ENCODE measurements around the gene RASL11A. TPM values are rescaled to one million over a fixed set of nuclear protein-coding genes. Genes with fewer than 3 reads are reported as not detected.

The RASL11A gene
- total and polyA plus RNA-seq, 2 of the 8 experiments (the other 6 are each of a cell fraction or from before 2014, with no cell fraction given) = 2.9 to 6.8 TPM

GRCh38 chr13:27276188-27276587 is 5.6 kb downstream of the RASL11A start:
- Histone ChIP-seq H4K91ac (replicated peaks; ENCODE audit: insufficient read length, low read length) (no peak overlapping the region), H3K23me2 (ENCODE audit: low read depth, low read length) (peaks cover 4% of the 10 kb centered on the region), H2AFZ (ENCODE audit: low read length) (no peak overlapping the region), H3K79me2 (ENCODE audit: control insufficient read depth in 1 of 2, insufficient read depth in 2 of 2, low read length in 2 of 2) (no peaks in the 10 kb centered on the region), H3K56ac (replicated peaks; ENCODE audit: insufficient read length, low read depth, low read length) (no peak overlapping the region), H3K4me2 (ENCODE audit: insufficient read depth in 1 of 2, low read depth in 2 of 2, low read length in 2 of 2) (no peak overlapping the region), H2BK5ac (ENCODE audit: low read depth, low read length) (no peak overlapping the region), H2BK12ac (ENCODE audit: low read depth, low read length) (no peak overlapping the region), H3K23ac (ENCODE audit: insufficient read length) (no peak overlapping the region), H2AK5ac (ENCODE audit: low read depth, low read length) (no peak overlapping the region), H4K8ac (ENCODE audit: extremely low read depth, insufficient read depth, low read length) (no peak overlapping the region), H4K5ac (ENCODE audit: insufficient read length, low read depth, low read length) (no peak overlapping the region), H3K9me3 (ENCODE audit: insufficient read depth in 2 of 2, low read depth in 1 of 2, low read length in 1 of 2) (no peaks in the 10 kb centered on the region), H3K27me3 (replicated peaks in 1 of 4; ENCODE audit: control insufficient read depth in 3 of 4, extremely low read depth in 1 of 4, insufficient read depth in 3 of 4, low read length in 3 of 4) (peaks cover 0 to 9% (median 7%) of the 10 kb centered on the region in 4 experiments; a peak in 5 of 7 replicates), H3K14ac (ENCODE audit: insufficient read length) (no peak overlapping the region), H3K4ac (replicated peaks; ENCODE audit: insufficient read length, low read depth, low read length) (no peak overlapping the region), H3K79me1 (ENCODE audit: low read depth, low read length) (no peaks in the 10 kb centered on the region), H3K4me3 (ENCODE audit: extremely low read depth in 1 of 4, insufficient read depth in 2 of 4, low read depth in 3 of 4, low read length in 4 of 4) (no peak overlapping the region), H3K18ac (ENCODE audit: extremely low read depth, low read length) (no peak overlapping the region), H3K9ac (replicated peaks in 1 of 4; ENCODE audit: extremely low read depth in 1 of 4, low read depth in 3 of 4, low read length in 3 of 4) (no peak overlapping the region), H3K27ac (ENCODE audit: low read depth, low read length) (no peak overlapping the region), H2BK120ac (replicated peaks; ENCODE audit: low read depth, low read length) (no peak overlapping the region), H4K20me1 (replicated peaks in 1 of 2; ENCODE audit: control insufficient read depth in 1 of 2, insufficient read depth in 2 of 2, low read length in 2 of 2) (no peaks in the 10 kb centered on the region), H2BK20ac (ENCODE audit: low read length) (no peak overlapping the region), H3K36me3 (ENCODE audit: control insufficient read depth in 2 of 4, insufficient read depth in 4 of 4, low read length in 3 of 4) (no peaks in the 10 kb centered on the region), H3K4me1 (replicated peaks in 1 of 4; ENCODE audit: control insufficient read depth in 3 of 4, insufficient read depth in 4 of 4, low read length in 3 of 4) (peaks cover 0 to 3% (median 0%) of the 10 kb centered on the region in 4 experiments; a peak in 1 of 7 replicates), H2BK15ac (ENCODE audit: low read length) (no peak overlapping the region)
- ChIA-PET POLR2A (ENCODE audit: partially characterized antibody) (interaction anchor here (15.4 kb wide), 1 partner anchor 20 kb away, joined by 197 read pairs; no protein-coding TSS in a partner anchor), CTCF (ENCODE audit: partially characterized antibody) (interaction anchor here (0.9 to 1.1 kb wide), 3 partner anchors 10 to 291 kb away, joined by 3 read pairs; no protein-coding TSS in a partner anchor)
- 81% methylated on average over 6 of the region's 7 CpGs; no CpG with 5 or more reads in 1 of the 2 experiments for WGBS, 2 experiments (ENCODE audit: extremely low coverage in 1 of 2, insufficient coverage in 1 of 2, insufficient read length in 1 of 2, insufficient replicate concordance in 2 of 2, low coverage in 1 of 2, low lambda C conversion rate in 2 of 2, missing lambda C conversion rate in 1 of 2)
- no peak for DNase-seq (ENCODE audit: low read depth in 1 of 2, low spot score in 2 of 2)
- no peak for FAIRE-seq
- no peak for TF ChIP-seq KDM5A (IDR thresholded peaks at IDR 0.05; ENCODE audit: low read length)
- no peak for TF ChIP-seq TBP (IDR thresholded peaks at IDR 0.05; ENCODE audit: low read depth, low read length)
- TF ChIP-seq CREB1 (IDR thresholded peaks at IDR 0.05) = no peak
- no peak for TF ChIP-seq RBBP5 (IDR thresholded peaks at IDR 0.05; ENCODE audit: borderline replicate concordance, low read depth, low read length)

All from H1 (cell line).